Posterior cingulate gyrus (tissue), 11 donors: ENCODE results near the gene ADGRE1.

ENCODE experiments used
- DNase-seq, 10 donors: peaks; one replicate each; pipeline versions ENCODE4 v3.0.0 to v3.0.0-alpha.2; 2020 to 2021; ENCODE audit warnings: mixed read lengths in 3 of 10
- intact Hi-C: fragments of 100-400 bp; cut with DNase I; formaldehyde crosslinking; loops from one replicate; pipeline ENCODE4 v1.15.1; 2023

Gene ADGRE1

GRCh38 chr19:6948884-6949283 is 61.5 kb downstream of the ADGRE1 start:
- no peak for DNase-seq
- intact Hi-C loops: no loop called here

DNA sequence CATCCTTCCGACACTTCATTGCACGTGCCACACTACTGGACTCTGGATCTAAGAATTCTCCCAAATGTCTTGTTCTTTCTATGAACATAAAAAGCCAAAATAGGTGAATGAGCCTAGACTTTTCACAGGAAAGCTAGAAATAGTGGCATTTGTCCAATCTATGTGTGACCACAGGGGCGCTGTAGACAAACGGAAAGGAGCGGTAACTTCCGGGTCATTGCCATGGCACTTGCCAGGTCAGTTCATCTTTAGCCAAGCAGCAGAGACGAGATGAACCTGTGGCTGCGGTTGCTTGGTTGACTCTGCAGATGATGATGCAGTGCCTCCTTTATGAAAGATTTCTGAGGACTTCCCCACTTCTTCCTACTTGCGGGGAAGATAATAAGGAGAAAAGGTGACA is 65.6 kb downstream of the ADGRE1 start:
- no peak for DNase-seq
- intact Hi-C loops: no loop called here

DNA sequence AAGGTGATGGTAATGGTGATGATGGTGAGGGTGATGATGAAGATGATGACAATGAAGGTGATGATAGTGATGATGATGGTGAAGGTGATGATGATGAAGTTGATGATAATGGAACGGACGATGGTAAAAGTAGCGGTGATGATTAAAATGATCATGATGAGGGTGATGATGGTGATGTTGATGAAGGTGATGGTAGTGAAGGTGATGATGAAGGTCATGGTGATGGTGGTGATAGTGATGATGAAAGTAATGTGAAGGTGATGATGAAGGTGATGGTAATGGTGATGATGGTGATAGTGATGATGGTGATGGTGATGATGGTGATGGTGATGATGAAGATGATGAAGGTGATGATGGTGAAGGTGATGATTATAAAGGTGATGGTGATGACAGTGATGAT is 67.7 kb downstream of the ADGRE1 start:
- intact Hi-C loops: no loop called here
- no peak for DNase-seq

DNA sequence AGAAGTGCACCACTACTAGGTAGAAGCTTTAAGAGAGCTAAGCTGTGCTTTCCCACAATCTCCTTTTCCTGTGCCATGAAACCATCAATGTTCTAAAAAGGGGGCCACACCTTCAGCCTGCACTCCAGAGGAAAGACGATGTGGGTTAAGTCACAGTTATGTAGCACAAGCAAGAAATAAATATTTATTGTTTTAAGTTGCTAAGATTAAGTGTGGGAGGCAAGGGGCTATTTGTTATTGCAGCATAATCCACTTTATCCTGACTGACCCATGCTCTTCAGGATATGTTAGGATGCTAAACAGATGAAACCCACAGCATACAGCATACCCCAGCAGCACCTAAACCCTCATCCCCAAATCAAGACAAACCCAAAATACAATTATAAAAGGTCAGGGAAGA is 69.2 kb downstream of the ADGRE1 start:
- intact Hi-C loops: no loop called here

DNA sequence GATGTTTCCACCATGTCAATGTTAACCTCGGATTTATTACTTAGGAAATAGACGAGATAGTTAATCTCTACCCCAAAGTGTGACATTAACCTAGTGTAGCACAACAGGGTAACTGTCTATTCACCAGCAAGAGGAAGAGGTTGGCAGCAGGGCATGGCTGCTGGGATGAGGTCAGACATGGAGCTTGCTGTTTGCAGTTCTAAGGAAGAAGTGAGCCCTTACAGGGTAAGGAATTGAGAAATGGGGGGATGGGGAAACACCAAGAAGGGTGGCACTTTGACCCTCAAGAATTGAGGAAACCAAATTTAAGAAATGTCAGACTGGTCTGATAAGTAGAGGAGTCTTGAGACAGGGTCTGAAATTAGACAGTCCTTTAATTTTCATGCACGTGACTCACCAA is 71.4 kb downstream of the ADGRE1 start:
- intact Hi-C loops: no loop called here
- no peak for DNase-seq

More for the DNA sequence above, 69.2 kb downstream of the ADGRE1 start:
- no peak for DNase-seq

DNA sequence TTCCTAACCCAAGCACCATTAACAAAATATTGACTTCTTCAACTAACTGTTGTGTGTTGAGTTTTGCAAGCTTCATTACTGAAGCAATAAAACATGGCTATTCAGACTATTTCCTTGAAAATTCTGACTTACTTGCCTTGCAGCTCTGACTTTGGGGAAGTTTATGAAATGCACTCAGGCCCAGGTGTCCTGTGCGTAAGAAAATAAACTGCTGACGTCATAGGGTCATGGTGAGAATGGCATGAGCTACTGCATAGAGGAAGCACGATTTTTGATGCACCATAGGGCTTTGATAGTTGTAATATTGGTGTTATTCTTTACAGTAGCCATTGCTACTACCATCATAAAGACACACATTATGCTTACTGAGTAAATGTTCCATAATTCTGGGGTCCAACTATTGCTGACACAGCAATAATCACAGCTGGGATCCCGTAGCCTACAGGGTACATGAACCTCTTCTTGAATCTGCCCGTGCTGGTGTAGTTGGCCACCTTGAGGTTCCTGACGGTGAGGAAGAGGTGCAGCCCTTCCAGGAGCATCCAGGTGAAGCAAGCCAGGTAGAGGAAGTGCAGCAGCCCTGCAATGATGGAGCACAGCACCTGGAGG is 76.0 kb downstream of the ADGRE1 start:
- intact Hi-C loops: no loop called here
- DNase-seq: no peak

- no peak for DNase-seq
These were observed 76.6 kb downstream of the ADGRE1 start for GRCh38 chr19:6963937-6964336.

GRCh38 chr19:6967967-6968366 is 80.6 kb downstream of the ADGRE1 start:
- intact Hi-C loops: no loop called here

More at GRCh38 chr19:6963937-6964336, 76.6 kb downstream of the ADGRE1 start:
- intact Hi-C loops: no loop called here

GRCh38 chr19:6969490-6969889 is 82.1 kb downstream of the ADGRE1 start:
- intact Hi-C loops: no loop called here
- no peak for DNase-seq

More at GRCh38 chr19:6967967-6968366, 80.6 kb downstream of the ADGRE1 start:
- no peak for DNase-seq

DNA sequence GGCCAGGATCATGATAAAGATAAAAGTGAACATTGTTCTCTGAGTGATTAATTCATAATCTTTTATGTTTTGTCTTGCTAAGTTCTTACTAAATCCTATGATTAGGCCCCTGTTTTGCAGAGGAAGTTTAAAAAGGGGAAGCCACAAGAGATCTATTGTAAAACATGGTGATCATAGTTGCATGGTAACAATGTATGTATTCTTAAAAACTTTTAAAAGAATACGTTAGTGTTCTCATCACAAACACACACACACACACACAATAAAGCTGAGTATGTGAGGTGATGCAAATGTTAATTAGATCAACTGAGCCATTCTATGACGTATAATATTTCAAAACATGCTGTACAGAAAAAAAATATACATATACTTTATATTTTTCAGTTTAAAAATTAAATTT is 82.6 kb downstream of the ADGRE1 start:
- DNase-seq: no peak
- intact Hi-C loops: no loop called here

DNA sequence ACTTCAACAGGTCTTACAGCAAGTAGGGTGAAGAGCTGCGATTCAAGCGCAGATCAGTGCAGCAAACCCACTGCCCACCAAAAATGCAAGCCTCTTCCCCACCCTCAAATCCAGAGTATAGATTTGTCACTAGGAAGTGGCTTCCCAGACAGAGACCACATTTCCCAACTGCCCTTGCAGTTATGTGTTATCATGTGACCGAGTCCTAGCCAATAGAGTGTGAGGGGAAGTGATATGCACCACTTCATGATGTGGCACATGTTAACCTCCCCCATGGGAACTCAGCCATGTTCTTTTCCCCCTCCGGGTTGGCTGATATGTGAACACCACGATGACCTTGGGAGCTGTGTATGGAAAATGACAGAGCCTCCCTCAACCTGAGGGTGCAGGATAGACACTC is 83.1 kb downstream of the ADGRE1 start:
- intact Hi-C loops: no loop called here

GRCh38 chr19:6971366-6971765 is 84.0 kb downstream of the ADGRE1 start:
- intact Hi-C loops: no loop called here
- no peak for DNase-seq

More for the DNA sequence above, 83.1 kb downstream of the ADGRE1 start:
- no peak for DNase-seq

DNA sequence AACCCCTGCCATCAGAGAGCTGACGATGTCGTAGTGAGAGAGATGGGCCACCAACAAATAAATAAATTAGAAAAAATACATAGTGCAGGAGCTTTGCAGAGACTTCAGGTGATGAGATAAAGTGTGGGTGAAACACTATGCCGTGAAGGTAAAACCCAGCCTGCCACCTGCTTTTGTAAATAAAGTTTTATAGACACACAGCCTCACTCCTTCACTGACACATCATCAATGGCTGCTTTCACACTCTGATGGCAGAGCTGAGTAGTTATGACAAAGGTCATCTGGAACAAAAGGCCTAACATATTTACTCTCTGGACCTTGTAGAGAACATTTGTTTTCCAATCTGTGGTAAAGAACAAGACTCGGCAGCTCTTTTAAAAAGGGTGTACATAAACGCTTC is 88.8 kb downstream of the ADGRE1 start:
- intact Hi-C loops: no loop called here
- no peak for DNase-seq

DNA sequence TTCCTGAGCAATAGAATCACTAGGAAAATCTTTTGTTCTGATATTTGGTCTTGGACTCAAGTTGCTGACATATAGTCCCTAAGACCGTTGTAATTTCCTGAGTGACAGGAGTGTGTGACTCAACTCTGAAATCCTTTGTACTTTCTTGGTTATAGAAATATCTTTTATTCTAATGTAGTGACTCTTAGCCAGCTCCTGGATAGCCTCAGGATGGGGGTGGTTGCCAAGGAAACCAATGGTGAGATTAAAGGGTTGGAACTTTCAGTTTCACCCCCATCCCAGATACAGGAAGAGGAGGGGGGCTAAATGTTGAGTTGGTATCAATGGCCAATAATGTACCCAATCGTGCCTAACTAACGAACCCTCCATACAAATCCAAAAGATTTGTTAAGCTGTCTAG is 92.0 kb downstream of the ADGRE1 start:
- DNase-seq: no peak
- intact Hi-C loops: no loop called here

GRCh38 chr19:6983448-6983847 is 96.1 kb downstream of the ADGRE1 start:
- intact Hi-C loops: no loop called here
- DNase-seq: no peak

GRCh38 chr19:6987850-6988249 is 100.5 kb downstream of the ADGRE1 start:
- intact Hi-C loops: no loop called here

DNA sequence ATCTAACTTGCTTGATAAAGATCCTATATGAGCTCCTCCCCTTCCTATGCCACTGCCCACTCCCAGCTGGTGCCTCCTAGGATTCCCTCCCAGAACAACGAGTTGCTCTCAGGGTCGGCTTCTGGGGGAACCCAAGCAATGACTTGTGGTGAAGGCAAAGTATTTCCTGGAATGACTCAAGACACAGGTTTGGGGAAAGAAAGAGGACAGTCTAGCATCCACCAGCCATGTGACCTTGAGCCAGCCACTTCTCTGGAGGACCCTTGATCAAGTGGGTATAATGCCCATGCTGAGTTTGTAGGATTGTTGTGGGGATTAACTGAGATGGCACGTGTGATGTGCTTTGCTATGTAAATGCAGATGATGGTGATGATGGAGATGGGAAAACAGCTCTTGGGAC is 100.9 kb downstream of the ADGRE1 start:
- DNase-seq: no peak
- intact Hi-C loops: no loop called here

More at GRCh38 chr19:6987850-6988249, 100.5 kb downstream of the ADGRE1 start:
- no peak for DNase-seq
